Melanocyte of skin (primary cell): Measurements from ENCODE around the gene BCL6. TPM values are rescaled to one million over a fixed set of nuclear protein-coding genes. Genes with fewer than 3 reads are reported as not detected.

ENCODE experiments used
- total RNA-seq, 2 donors: library from RNA; depleted of rRNA; stranded (reverse); fragments of >200 nt; gene quantifications; 2 replicates each; pipeline ENCODE4 v1.2.3, GENCODE V29; 2012

Gene BCL6
- total RNA-seq: 10 to 100 TPM in 1 of 2 donors, 1 to 10 TPM in 1; 7.6 to 13.3 TPM

GRCh38 chr3:187745201-187746058 is at the start of gene BCL6:
Gene BCL6, minus strand, starts transcription at chr3:187745468. Its CDS starts 11,775 bp downstream, at chr3:187733693.

GRCh38 chr3:187702507-187703033 is 42.7 kb downstream of the BCL6 start, which contains the start of gene RTP2:
Gene RTP2, minus strand, starts transcription at chr3:187702557. Its CDS starts 429 bp downstream, at chr3:187702128.

Other genes starting within 250 kb of the BCL6 start
- not detected for gene SST, start 75.1 kb downstream of the BCL6 start, total RNA-seq
- gene RTP2, start 42.9 kb downstream of the BCL6 start, total RNA-seq: not detected